ENCODE results near the gene ACAP2.

GRCh38 chr3:195421400-195421799, 21.4 kb downstream of the ACAP2 start:
- no peak for TF ChIP-seq TAF1 (conservative IDR thresholded peaks at IDR 0.05)
- TF ChIP-seq CTCF (IDR thresholded peaks at IDR 0.05; ENCODE audit: low read depth, low read length, missing input control) = no peak
- TF ChIP-seq SP1 (IDR thresholded peaks at IDR 0.05) = no peak
- no peak for TF ChIP-seq REST (IDR thresholded peaks at IDR 0.05)
- no peak for TF ChIP-seq GABPA (IDR thresholded peaks at IDR 0.05 in 1 of 2, conservative IDR thresholded peaks at IDR 0.05 in 1 of 2)
- no peak for TF ChIP-seq MAX (IDR thresholded peaks at IDR 0.05)
- no peak for TF ChIP-seq ZBTB33 (IDR thresholded peaks at IDR 0.05)

Measured in liver (tissue), 3 donors.